T47D (cell line): Measurements from ENCODE around the gene USH2A.

ENCODE experiments used
- DNase-seq, 2 experiments: peaks; one replicate each; pipeline versions ENCODE4 v3.0.0 to v3.0.0-alpha.2; 2011 to 2012; ENCODE audit warnings: low read depth in 1 of 2, low spot score in 1 of 2
- JUND ChIP-seq: IDR thresholded peaks from 2 replicates; pipeline ENCODE4 v1.6.1; 2012; ENCODE audit warnings: low read depth
- in situ Hi-C: cut with HindIII; loops from 2 replicates; pipeline ENCODE4 v1.10.0; 2016; ENCODE audit warnings: low sequenced_read_pairs, low pct_unique_long_range_greater_than_20kb

The USH2A gene

DNA sequence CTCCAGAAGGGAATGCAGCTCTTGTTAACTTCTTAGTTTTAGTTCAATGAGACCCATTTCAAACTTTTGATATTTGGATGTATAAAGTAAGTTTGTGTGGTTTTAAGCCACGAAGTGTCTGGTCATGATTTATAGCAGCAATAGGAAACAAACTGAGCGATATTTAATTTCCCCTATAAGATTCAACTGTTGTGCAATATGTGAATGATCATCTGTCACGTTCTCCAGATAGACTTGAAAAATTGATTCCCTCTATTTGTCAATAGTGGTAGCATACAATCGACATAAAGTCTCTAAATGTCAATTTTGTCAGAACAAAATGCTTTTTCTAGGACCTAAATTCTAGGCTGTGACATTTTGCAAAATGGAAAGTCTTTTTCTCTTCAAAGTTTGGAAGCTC is 616.0 kb downstream of the USH2A start:
- TF ChIP-seq JUND = no peak
- in situ Hi-C loops = no loop called here
- DNase-seq = no peak

GRCh38 chr1:215797859-215798258 is 625.4 kb downstream of the USH2A start:
- no peak for DNase-seq
- in situ Hi-C loops = no loop called here
- no peak for TF ChIP-seq JUND

DNA sequence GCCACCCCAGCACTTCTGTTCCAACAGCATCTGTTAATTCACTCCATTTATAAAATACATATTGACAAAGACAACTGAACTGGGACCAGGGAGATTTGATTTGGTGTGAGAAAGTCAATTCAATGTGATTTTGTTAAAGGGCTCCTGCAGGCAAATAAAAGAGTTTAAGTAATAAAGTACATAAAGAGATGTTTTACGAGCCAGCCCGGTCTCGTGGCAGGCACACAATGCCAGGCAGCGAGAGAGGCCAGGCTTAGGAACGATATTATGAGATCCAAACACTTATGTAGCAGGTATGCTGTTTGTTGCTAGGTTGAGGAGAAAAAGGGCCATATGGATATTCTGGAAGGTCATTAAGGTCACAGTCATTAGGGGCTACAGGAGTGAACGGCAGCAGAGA is 629.1 kb downstream of the USH2A start:
- no peak for TF ChIP-seq JUND
- DNase-seq = peak in 1 of 2 experiments; percentile 9
- in situ Hi-C loops = no loop called here

GRCh38 chr1:215793180-215793579 is 630.1 kb downstream of the USH2A start:
- in situ Hi-C loops = no loop called here
- peak; percentile 17 to 26 for DNase-seq
- TF ChIP-seq JUND = no peak

DNA sequence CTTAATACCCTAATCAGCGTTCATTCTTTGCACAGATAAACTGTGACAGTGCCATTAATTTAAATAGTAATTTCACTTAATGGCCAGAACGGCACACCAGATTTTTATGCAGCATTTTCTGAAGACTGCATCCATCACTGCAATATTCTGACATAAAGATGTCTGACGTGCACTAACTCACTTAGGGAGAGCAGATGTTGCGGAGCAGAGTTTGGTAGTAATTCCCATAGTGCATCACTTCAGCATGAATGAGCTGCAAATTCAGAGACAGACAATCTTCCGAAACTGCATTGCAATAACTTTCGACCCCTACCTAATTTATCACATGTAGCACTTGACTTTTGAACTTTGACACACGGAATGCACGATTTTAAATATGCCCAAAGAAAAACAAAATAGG is 630.8 kb downstream of the USH2A start:
- in situ Hi-C loops = no loop called here
- TF ChIP-seq JUND = no peak
- no peak for DNase-seq

DNA sequence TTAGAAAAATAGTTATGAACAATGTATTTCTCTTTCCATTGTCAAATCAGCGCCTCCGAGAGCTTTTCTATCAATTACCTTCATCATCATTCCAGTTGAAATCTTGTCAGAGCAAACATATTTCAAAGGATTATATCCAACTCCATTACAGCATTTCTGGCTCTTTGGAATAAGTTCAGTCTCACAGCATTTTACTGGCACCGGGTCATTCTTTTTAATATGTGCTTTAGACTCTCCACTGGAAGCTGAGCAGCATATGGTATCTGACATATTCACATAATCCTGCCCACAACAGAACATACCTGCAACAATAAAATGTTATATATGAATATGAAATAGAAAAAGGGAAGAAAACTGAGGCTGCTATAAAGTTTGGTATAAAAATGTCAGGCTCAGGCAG is 633.3 kb downstream of the USH2A start:
- TF ChIP-seq JUND = no peak
- no peak for DNase-seq
- in situ Hi-C loops = no loop called here

DNA sequence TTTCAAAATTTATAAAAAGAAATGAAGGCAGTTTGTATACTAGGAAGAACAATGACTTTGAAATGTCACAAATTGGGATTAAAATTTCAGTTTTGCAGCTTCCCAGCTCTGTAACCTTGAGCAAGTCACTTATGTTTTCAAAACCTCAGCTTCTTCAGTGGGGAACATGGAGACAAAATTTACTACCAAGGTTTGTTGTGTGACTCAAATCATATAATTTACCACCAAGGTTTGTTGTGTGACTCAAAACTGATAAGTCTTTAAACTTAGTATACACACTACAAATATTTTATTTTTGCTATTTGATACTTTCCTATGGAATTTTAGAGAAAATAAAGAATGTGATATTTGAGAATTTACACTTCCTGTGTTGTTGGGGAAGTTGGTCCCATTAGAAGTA is 636.3 kb downstream of the USH2A start:
- in situ Hi-C loops = no loop called here
- DNase-seq = no peak
- no peak for TF ChIP-seq JUND

DNA sequence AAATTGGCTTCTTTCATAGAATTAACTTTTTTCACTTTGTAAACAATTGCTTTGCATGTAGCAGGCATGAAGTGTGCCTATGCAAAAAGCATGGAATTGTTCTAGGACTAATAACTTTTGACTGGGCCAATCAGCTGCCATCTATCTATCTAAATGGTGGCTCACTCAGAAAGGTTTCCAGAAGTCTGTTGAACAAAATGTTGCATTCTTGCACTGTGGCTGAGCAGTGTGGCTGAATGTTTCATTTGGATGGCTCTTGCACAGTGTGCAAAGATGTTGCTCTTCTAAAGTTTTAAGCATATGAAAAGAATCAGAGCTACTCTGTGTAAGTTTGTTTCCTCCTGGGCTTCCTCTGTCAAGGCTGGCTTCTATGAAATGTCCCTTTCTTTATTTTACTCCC is 642.6 kb downstream of the USH2A start:
- TF ChIP-seq JUND = no peak
- DNase-seq = no peak
- in situ Hi-C loops = no loop called here

DNA sequence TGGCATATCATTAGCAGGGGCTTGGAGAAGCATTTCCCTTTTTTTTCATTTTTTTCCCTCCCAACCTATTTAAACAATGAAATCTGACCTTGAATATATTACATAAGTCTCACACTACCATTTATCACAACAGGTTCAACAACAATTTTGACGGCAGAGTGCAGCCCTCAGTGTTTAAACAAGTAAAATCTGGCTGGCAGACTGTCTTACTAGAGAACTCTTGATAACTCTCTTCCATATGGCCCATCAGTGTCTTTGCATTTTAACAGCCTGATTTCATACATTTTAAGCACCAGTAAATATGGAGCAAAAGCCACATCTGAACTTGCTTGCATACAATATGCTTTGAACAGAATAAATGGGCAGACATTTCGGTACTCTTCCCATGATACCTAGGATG is 643.1 kb downstream of the USH2A start:
- peak in 1 of 2 experiments; percentile 23 for DNase-seq
- TF ChIP-seq JUND = no peak
- in situ Hi-C loops = no loop called here

GRCh38 chr1:215779729-215780128 is 643.5 kb downstream of the USH2A start:
- DNase-seq = no peak
- in situ Hi-C loops = no loop called here
- no peak for TF ChIP-seq JUND

DNA sequence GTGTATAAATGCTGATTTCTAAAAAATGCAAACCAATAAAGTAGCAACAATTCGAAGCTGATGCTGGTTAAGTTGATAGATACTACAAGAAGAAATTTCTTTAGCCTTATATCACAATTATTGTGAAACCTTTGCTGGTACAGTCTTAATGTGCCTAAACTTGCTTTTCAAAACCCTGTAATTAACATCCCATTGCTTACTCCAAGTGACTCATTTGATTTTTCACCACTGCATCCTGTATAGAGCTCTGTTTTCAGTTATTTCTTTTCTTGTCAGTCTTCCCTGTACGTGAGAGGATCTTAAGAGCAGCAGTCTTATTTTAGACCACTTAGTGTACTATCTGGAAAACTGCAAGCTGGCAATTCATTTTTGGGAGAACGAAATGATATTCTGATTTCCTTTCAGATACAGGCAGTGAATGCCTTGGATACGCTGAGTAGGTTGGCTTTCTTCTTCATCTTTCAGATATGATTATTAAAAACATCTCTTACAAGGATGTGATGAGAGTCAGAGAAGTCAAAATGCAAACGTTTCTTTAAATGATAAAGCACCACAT is 645.8 kb downstream of the USH2A start:
- no peak for TF ChIP-seq JUND
- in situ Hi-C loops = no loop called here
- no peak for DNase-seq

DNA sequence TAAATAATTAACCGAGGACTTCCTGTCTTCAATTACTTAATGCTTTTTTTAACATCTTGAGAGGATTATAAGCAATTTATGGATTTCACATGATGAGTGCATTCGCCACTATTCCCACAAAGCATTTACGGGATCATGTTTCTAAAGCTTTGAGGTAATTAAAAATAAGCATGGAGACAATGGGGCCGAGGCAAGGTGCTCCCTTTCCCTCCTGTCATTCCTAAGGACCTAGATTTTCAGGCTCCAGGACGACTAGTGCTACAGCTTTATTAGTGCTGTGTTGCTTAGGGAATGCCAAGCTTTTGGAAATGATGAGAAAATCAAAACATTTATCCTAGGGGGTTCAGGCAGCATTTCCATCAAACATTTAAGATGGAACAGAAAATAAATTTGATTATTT is 646.9 kb downstream of the USH2A start:
- no peak for TF ChIP-seq JUND
- no peak for DNase-seq

GRCh38 chr1:215772151-215772550 is 651.1 kb downstream of the USH2A start:
- no peak for DNase-seq
- no peak for TF ChIP-seq JUND
- in situ Hi-C loops = no loop called here

More for the DNA sequence above, 646.9 kb downstream of the USH2A start:
- in situ Hi-C loops = no loop called here

GRCh38 chr1:215768303-215768702 is 654.9 kb downstream of the USH2A start:
- TF ChIP-seq JUND = no peak
- in situ Hi-C loops = no loop called here
- no peak for DNase-seq
